ENCODE measurements around the gene WDR72.

- TF ChIP-seq POLR2A (IDR thresholded peaks at IDR 0.05; ENCODE audit: low read length) (no peak), GATA1 (IDR thresholded peaks at IDR 0.05; ENCODE audit: low read depth, low read length) (no peak)
These were observed 26.9 kb upstream of the WDR72 start for GRCh38 chr15:53786401-53786800.

Data from erythroblast (primary cell).